Vagina (tissue), 2 donors: ENCODE measurements around the gene PDHX.

ENCODE experiments used
- CTCF ChIP-seq, 3 experiments: fragments of 450-650 bp in 2 of 3; fragments of 200-600 bp in 1 of 3; sonication (generic) in 1 of 3; IDR thresholded peaks; one replicate each; pipeline ENCODE4 v1.5.1; 2017 to 2019; ENCODE audit warnings: antibody characterized with exemption in 3 of 3, mild to moderate bottlenecking in 2 of 3, moderate library complexity in 2 of 3
- POLR2A ChIP-seq, 2 donors: fragments of 450-650 bp; IDR thresholded peaks; one replicate each; pipeline ENCODE4 v1.6.1; 2017; ENCODE audit warnings: antibody characterized with exemption in 2 of 2, mild to moderate bottlenecking in 2 of 2, moderate library complexity in 2 of 2

GRCh38 chr11:34869425-34869824 is 47.0 kb upstream of the PDHX start:
- no peak for TF ChIP-seq CTCF (IDR thresholded peaks at IDR 0.05)
- no peak for TF ChIP-seq POLR2A (IDR thresholded peaks at IDR 0.05)
